Middle frontal gyrus (tissue), 1 donor: ENCODE data around the gene BICDL2.
"Not testable (repeated sequence)": the region's sequence is repeated elsewhere in the genome, so short reads cannot be mapped to it uniquely, and the experiment has no call there.

Source experiments
- DNase-seq: peaks from one replicate; pipeline ENCODE4 v3.0.0-alpha.2; 2015; ENCODE audit warnings: low spot score; ENCODE audit errors: extremely low spot score

BICDL2 gene, protein sequence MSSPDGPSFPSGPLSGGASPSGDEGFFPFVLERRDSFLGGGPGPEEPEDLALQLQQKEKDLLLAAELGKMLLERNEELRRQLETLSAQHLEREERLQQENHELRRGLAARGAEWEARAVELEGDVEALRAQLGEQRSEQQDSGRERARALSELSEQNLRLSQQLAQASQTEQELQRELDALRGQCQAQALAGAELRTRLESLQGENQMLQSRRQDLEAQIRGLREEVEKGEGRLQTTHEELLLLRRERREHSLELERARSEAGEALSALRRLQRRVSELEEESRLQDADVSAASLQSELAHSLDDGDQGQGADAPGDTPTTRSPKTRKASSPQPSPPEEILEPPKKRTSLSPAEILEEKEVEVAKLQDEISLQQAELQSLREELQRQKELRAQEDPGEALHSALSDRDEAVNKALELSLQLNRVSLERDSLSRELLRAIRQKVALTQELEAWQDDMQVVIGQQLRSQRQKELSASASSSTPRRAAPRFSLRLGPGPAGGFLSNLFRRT

DNA sequence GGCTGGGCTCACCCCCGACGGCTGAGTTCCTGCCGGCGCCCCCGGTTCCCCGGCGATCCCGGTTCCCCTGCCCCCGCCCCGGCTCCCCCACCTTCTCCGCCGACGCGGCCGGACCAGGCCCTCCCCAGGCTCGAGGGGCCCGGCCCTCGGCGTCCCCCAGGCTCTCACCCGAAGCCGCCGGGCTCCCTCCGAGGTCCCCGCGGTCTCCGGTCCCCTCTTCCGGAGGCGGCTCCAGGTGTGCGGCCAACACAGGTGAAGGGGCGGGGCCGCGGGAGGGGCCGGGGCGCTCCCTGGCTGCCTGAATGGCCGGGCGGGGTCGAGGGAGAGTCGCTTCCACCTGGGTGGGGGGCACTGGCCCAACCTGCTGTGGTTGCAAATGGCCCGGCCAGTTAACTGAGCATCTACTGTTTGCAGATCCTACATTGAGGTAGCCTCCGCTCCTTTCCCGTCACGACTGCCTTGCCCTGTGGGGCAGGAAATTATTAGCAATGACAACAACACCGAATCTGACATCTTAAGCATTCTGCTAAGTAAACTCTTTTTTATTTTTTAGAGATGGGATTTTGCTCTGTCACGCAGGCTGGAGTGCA is at the start of gene BICDL2:
Gene BICDL2, minus strand, starts transcription at position 219 of the 590 bp plus-strand sequence. CDS start 1,448 bp downstream, outside the sequence.
- no peak for DNase-seq

DNA sequence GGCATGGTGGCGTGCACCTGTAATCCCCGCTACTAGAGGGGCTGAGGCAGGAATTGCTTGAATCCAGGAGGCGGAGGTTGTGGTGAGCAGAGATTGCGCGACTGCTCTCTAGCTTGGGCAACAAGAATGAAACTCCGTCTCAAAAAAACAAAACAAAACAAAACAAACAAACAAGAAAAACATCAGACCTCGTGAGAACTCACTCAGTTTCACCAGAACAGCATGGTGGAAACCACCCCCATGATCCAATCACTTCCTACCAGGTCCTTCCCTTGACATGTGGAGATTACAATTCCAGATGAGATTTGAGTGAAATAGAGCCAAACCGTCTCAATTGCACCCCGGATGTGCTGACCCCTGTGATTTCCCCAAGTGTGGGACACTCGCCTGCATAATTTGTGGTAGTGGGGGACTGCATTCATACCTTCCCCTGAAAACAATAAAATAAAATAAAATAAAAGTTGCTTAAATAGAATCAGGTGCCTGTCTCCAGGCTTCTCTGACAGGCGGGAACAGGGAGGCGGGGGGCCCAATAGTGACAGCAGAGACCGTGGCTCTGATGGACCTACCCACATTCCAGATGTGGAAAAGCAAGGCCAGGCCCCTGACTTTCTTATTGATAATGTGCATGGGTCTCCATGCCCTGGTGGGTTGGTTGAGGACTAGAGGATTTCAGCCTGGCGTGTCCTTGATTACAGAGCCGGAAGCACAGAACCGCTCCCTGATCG is 49.3 kb upstream of the BICDL2 start:
- DNase-seq: no peak

DNA sequence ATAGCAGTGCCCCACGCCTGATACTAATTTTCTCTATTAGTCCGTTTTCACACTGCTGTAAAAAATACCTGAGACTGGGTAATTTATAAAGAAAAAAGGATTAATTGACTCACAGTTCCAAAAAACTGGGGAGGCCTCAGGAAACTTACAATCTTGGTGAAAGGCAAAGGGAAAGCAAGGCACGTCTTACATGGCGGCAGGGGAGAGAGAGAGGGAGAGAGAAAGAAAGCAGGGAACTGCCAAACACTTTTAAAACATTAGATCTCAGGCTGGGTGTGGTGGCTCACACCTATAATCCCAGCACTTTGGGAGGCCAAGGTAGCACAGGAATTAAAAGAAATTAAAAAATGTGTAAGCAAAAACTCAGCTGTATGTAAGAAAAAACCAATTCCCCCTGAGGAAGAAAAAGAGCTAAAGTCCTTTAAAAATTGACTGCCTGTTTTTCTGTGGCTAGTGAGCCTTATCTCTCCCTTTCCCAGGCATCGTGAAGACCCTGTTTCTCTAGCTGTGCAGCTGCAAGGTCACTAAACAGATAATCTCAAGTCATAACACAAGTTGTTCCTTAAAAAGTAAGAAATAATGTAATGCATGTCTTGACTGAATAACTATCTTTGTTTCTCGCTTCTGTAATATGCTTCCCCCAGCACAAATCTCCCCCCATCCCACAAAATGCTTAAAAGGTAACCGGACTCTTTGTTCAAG is 48.4 kb upstream of the BICDL2 start:
- no peak for DNase-seq

DNA sequence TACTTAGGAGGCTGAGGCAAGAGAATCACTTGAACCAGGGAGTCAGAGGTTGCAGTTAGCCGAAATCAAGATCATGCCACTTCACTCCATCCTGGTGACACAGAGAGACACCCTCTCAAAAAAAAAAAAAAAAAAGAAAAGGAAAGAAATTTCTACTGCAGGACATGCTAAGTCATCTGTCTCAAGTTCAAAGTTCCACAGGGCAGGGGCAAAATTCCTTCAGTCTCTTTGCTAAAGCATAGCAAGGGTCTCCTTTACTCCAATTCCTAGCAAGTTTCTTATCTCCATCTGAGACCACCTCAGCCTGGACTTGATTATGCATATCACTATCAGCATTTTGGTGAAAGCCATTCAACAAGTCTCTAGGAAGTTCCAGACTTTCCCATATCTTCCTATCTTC is 47.7 kb upstream of the BICDL2 start:
- DNase-seq: no peak

DNA sequence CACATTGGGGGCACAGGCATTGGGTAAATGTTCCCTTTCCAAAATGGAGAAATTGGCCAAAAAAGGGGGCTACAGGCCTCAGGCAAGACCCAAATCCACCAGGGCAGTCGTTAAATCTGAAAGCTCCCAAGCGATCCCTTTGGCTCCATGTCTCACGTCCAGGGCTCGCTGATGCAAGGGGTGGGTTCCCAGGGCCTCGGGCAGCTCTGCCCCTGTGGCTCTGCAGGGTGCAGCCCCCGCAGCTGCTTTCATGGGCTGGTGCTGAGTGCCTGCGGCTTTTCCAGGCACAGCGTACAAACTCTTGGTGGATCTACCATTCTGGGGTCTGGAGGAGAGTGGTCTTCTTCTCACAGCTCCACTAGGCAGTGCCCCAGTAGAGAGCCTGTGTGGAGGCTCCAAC is 46.7 kb upstream of the BICDL2 start:
- not testable (repeated sequence) for DNase-seq

DNA sequence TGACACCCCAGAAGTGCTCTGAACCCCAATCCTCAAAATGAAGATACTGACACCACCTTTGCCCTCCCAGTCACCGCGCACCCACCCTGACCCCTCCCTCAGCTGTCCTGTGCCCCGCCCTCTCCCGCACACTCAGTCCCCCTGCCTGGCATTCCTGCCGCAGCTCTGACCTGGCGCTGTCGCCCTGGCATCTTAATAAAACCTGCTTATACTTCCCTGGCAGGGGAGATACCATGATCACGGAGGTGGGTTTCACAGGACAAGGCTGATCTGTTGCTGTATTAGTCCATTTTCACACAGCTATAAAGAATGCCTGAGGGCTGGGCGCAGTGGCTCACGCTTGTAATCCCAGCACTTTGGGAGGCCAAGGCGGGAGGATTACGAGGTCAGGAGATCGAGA is 45.2 kb upstream of the BICDL2 start:
- not testable (repeated sequence) for DNase-seq

DNA sequence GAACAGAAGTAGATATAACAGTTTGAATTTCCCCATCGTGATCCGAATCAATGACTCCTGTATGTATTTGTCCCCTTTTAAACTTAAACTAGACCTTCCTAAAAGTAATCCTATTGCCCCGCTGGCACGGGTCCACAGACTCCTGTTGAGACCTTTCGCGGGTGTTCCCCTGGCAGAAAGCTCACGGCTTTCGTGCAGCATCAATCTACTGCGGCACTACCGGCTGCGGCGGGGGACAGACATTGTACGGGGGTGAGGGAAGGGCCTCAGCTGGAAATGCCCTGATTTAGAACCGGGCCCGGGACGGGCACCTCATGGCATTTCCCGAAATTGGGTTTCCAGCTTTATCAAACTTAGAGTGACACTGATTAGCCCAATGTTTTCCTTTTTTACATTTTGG is 43.3 kb upstream of the BICDL2 start:
- no peak for DNase-seq

DNA sequence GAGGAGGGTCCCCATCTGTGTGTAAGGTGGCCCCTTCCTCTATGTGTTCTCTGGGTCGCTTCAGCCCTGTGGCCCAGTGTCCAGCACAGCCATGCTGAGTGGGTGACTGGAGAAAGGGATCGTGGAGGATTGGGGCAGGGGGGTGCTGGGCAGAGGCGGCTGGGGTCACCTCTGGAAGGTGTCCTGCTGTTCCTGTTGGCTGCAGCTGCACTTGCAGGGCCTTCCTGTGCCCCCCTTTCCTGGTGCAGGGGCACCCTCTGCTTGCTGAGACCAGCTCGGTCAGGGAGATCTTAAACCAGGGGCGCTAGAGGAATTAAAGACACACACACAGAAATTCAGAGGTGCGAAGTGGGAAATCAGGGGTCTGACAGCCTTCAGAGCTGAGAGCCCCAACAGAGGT is 39.8 kb upstream of the BICDL2 start:
- DNase-seq: no peak

DNA sequence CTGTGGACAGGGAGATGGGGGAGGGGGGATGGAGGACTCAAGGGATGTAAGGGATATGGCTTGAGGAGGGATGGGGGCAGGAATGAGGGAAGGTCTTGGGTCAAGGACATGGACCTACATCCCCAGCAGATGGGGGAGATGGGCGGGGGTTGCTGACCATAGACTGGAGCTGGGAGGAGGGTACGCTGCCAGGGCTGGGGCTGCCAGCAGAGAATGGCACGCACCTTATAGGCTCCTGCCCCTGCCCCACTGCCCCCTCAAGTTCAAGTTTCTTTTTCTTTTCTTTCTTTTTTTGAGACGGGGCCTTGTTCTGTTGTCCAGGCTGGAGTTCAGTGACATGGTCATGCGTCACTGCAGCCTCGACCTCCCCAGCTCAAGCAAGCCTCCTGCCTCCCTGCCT is 39.2 kb upstream of the BICDL2 start:
- DNase-seq: not testable (repeated sequence)

DNA sequence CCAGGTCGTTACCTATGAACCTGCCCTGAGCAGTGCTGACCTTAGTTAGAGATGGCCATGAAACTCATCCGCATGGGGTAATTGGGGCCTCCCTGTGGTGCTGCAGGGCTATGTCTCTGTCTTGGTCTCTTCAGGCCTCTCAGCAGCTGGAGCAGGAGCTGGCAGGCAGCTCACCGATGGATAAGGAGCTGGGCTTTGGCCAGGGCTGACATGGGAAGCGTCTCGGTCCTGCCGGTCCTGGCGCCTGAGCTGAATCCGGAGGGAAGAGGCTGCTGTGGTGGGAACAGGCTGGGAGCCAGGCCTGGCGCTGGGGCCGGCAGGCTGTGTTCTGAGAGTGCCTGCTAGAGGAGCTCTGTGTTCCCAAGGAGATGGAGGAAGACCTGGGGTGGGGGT is 38.8 kb upstream of the BICDL2 start:
- no peak for DNase-seq

DNA sequence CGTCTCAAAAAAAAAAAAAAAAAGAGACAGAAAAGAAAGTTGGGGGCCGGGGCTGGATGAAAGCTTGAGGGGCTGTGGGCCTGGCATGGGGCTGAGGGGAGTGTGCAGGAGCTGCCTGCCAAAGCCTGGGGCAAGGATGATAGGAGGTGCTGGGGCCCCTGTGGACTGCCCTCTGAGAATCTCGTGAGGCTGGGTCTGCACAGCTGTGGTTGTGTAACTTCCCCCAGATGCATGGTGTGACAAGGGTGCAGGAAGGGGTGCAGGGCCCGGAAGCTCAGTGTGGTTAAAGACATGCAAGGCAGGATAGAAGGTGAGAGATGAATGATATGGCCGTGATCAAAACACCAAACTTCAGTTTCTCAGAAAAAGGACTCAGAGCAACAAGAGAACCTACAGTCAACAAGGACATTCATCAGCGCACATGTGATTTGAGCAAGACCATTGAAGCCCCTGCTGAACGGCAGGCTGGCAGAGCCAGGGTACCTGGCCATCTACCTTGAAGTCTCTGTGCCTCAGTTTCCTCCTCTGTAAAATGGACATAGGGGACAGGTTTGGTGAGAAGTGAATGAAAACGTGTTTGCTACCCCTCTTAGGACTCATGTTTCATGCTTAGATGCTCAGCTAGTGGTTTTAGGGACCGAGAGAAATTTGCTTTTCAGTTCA is 38.2 kb upstream of the BICDL2 start:
- no peak for DNase-seq

DNA sequence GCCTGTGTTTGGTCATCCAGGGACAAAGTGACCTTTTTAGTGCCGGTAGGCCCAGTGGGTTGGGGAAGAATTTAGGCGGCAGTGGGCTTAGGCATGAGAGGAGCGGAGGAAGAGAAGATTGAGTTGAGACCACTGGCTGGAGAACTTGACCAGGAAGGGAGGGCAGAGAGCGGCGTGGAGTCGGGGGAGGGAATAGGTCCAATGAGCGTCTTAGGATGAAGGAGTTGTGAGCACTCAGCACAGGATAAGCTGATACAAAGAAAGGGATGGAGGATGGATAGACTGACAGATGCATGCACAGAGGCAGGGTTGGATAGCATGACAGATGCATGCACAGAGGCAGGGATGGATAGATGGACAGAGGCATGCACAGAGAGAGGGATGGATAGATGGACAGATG is 36.7 kb upstream of the BICDL2 start:
- DNase-seq: no peak

DNA sequence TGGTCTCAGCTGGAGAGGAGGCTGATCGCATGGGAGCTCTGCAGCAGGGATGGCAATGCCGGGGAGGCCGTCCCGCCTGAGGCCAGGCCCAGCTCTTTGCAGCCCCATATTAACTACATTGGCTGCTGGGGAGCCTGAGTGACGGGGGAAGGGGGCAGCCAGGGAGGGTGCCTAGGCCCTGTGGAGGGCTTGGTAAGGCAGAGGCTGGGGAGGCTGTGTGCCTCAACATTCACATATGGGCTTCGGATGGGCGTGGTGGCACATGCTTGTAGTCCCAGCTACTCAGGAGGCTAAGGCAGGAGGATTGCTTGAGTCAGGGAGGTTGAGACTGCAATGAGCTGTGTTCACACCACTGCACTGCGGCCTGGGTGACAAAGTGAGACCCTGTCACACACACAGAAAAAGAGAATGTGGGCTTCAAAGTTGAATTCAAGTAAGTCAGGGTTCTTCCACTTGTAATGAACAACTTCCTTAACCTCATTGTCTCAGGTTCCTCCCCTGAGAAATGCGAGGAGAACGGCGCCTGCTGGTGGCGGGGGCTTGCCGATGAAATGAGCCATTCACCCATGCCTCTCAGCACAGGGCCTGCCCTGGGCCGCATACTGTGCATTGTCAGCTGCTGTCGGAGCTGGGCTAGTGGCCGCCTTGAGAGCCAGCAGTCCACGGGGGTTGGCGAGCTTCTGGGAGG is 36.0 kb upstream of the BICDL2 start:
- DNase-seq: not testable (repeated sequence)

DNA sequence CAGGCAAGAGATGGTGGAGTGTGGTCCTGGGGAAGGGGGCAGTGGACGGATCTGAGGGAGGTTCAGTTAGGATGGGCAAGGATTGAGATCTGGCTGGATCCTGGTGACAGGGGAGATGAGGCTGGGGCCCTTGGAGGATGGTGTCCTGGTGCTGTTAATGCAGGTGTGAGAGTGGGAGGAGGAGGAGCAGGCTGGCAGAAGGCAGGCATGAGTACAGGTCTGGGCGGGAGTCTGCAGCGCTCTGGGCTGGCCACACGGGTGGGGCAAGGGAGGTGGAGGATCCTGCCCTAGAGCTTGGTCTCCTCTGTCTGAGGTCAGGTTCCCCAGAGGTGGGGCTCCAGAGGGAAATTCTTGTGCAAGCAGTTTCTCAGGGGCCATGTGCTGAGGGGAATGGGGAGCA is 35.4 kb upstream of the BICDL2 start:
- DNase-seq: not testable (repeated sequence)

DNA sequence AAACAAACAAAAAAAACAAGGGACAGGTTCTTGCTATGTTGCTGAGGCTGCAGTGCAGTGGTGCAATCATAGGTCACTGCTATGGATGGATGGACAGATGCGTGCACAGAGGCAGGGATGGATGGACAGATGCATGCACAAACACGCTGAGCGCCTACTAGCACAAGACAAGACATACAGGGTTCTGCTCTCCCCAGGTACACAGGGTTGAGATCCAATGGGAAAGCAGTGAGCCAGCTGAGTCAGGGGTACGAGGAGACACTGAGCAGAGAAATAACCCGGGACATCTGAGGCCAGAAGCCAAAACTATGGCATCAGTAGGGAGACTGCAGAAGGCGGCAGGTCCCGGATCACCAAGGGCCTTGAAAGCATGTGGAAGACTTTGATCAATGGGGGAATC is 34.9 kb upstream of the BICDL2 start:
- no peak for DNase-seq

DNA sequence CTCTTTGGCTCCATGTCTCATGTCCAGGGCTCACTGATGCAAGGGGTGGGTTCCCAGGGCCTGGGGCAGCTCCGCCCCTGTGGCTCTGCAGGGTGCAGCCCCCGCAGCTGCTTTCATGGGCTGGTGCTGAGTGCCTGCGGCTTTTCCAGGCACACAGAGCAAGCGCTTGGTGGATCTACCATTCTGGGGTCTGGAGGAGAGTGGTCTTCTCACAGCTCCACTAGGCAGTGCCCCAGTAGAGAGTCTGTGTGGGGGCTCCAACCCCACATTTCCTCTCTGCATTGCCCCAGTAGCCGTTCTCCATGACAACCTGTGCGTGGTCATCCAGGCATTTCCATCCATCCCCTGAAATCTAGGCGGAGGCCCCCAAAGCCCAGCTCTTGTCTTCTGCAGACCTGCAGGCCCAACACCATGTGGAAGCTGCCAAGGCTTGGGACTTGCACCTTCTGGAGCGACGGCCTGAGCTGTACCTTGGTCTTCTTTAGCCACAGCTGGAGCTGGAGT is 33.9 kb upstream of the BICDL2 start:
- no peak for DNase-seq

DNA sequence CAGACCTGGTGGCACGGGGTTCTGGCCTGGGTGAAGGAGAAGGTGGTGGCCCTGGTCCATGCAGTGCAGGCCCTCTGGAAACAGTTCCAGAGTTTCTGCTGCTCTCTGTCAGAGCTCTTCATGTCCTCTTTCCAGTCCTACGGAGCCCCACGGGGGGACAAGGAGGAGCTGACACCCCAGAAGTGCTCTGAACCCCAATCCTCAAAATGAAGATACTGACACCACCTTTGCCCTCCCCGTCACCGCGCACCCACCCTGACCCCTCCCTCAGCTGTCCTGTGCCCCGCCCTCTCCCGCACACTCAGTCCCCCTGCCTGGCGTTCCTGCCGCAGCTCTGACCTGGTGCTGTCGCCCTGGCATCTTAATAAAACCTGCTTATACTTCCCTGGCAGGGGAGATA is 32.4 kb upstream of the BICDL2 start:
- DNase-seq: not testable (repeated sequence)

DNA sequence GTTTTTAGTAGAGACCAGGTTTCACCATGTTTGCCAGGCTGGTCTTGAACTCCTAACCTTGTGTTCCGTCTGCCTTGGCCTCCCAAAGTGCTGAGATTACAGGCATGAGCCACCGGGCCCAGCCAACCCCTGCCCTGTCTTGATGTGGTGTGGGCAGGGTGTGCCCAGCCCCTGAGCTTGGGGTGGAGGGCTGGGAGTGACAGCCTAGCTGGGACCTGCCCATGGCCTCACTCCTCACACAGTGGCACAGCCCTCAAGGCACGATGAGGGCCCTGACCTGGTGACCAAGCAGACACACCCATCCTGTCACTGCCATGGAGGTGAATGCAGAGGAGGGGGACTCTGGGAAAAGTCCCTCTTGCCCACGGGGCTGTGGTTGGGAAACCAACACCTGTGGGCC is 31.7 kb upstream of the BICDL2 start:
- no peak for DNase-seq

DNA sequence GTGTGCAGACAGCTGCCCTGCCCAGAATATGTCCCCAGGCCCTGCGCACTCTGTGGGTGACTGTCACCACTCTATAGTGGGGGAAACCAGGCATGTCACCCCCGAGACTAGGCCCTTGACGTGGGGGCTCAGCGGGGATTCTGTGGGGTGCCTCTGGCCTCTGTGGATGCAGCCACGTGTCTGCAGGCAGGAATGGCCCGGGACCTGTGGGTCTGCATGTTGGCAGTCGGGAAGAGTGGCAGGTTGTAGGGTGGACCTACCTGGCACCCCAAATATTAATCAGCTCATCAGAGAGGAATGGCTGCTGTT is 29.6 kb upstream of the BICDL2 start:
- no peak for DNase-seq

DNA sequence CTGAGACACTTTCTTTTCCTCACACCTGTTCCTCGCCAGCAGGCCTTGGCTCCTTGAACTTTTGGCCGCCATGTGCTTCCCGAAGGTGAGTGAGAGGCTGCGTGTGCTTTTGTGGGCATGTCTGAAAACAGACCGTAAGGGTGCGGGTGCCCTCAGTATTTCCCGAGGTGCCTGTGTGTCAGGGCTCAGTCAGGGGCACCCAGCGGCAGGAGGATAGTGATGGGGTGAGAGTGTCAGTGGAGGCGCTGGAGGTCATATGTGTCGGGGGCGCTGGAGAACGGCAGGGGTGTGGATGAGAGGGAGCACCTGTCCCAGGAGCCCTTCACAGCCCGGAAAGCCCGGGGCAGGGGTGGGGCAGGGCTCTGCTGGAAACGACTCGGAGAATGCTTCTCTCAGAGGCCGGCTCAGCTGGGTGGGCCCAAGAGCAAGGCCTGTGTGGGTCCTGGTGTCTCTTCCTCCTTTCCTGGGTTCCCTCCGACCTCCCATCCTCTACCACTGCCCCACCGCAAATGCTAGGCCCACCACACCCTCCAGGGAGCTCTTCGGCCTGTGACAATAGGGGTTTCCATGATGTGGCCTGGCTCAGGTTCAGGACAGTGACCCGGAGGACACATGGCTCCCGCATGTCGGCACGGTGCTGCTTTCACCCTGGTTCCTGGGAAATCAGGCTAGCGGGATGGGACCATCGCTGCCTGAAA is 29.1 kb upstream of the BICDL2 start:
- DNase-seq: no peak
